ENCODE data around the gene CYP46A1. TPM values are rescaled to one million over a fixed set of nuclear protein-coding genes. Genes with fewer than 3 reads are reported as not detected.

Gene CYP46A1
- total and polyA plus RNA-seq, 4 donors = 0.33 to 2.5 (median 1.4) TPM

DNA sequence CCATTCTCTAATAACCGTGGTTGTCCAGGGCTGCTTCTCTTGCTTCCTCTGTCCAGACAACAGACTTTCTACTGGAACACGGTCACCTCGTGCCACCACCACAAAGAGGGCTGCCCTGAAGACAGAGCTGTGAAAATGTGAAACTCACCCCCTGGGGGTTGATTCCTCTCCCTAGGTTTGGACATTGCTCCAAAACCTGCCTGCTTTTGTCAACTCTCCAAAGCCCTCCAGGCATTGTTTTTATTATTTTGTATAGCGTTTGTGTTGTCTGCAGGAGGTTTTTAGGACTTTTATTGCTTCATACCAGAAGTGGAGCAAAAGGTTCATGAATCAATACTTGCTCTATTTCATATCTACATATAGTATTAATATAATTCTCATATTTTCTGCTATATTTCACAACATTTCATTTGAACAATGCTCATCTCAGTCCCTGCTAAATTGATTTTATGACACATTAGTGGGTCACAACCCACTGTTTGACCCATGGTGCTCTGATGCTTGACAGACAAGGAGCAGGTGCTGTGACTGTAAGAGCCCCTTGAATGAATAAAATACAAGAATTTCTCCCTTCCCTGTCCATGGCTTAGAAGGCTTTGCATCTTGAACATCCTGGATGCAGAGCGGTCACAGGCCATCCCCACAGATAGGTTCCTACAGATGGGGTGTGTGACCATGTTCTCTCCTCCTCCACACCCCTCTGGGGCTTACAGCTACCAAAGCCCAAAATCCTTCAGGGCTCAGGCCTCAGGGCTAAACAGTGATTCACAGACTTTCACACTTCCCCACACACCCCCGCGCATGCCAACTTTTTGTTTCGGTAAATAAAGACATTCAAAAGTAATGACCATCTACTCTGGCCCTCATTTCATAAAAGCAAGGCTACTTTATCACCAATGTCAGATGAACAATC, 88.5 kb downstream of the CYP46A1 start:
- Histone ChIP-seq H3K4me1 (ENCODE audit: control insufficient read depth in 5 of 5, insufficient read depth in 5 of 5, low read length in 5 of 5) (no peaks in the 10 kb centered on the region), H3K27ac (ENCODE audit: low read depth in 1 of 2, low read length in 1 of 2) (no peak overlapping the region), H3K27me3 (ENCODE audit: control insufficient read depth in 3 of 3, insufficient read depth in 3 of 3, low read length in 2 of 3) (peaks cover 0 to 2% (median 0%) of the 10 kb centered on the region in 3 donors), H3K9me3 (ENCODE audit: control insufficient read depth in 4 of 4, insufficient read depth in 3 of 4, low read length in 3 of 4) (no peaks in the 10 kb centered on the region), H3K4me3 (no peak overlapping the region), H3K9ac (ENCODE audit: insufficient read depth in 1 of 2, low read length in 2 of 2) (no peak overlapping the region), H3K36me3 (ENCODE audit: control insufficient read depth in 4 of 4, insufficient read depth in 4 of 4, low read length in 4 of 4) (no peaks in the 10 kb centered on the region)
- no peak for TF ChIP-seq CTCF (IDR thresholded peaks at IDR 0.05; ENCODE audit: control extremely low read depth, extremely low read depth)
- DNase-seq = no peak
- WGBS, 2 donors = 82 to 89% methylated on average over 8 of the region's 8 CpGs
- no peak for ATAC-seq (ENCODE audit: insufficient read depth, low FRiP score)

DNA sequence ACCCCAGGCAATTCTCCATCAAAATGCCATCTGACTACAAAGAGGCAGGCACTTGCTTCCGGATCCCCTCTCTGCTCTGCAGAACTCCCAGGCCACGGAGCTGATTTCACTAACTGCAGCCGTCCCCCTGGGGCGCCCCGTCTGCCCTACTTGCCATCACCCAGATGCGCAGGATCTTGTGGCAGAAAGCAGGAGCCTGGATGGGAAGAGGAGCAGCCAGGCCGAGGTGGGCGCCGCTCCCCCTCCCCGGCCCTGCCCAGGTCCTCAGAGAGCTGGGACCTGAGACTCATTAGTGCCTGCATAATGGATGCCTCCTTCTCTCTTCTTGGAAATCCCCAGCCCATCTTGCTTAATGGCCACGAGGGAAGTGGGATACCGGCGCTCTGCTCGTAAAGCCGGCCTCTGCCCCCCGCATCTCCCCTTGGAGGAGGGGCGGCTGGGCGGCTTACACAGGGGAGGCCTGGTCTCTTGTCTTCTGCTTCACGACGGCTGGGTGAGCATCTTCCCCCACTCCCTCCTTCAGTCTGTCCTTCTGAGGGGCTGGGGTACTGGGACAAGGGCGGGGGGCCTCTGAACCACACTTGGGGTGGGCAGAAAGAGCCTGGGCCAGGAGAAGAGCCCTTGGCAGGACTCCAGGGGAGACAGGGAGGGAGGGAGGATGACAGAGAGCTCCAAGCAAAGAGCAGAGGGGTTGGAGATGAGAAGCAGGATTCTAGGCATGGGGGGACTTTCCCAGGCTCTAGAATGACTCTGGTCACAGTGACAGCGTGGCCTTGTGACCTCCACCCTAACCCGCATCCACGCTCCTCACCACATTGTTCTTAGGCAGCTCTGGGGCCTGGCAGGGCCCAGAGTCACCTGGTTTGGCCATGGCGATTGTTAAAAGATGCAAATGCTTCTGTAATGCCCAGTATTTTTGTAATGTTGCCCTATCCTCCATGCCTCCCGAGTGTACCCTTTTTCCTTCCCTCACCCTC, 89.7 kb downstream of the CYP46A1 start:
- peaks cover 0 to 2% (median 0%) of the 10 kb centered on the region in 3 donors for H3K27me3 ChIP-seq (ENCODE audit: control insufficient read depth in 3 of 3, insufficient read depth in 3 of 3, low read length in 2 of 3)
- DNase-seq (no peak), ATAC-seq (ENCODE audit: insufficient read depth, low FRiP score) (no peak)
- H3K4me3 ChIP-seq = no peak overlapping the region
- peaks cover 0 to 6% (median 0%) of the 10 kb centered on the region in 4 donors for H3K9me3 ChIP-seq (ENCODE audit: control insufficient read depth in 4 of 4, insufficient read depth in 3 of 4, low read length in 3 of 4)
- no peaks in the 10 kb centered on the region for H3K4me1 ChIP-seq (ENCODE audit: control insufficient read depth in 5 of 5, insufficient read depth in 5 of 5, low read length in 5 of 5)
- H3K27ac ChIP-seq (ENCODE audit: low read depth in 1 of 2, low read length in 1 of 2) = no peak overlapping the region
- WGBS, 2 donors = 86 to 89% methylated on average over 26 of the region's 26 CpGs
- TF ChIP-seq CTCF (IDR thresholded peaks at IDR 0.05; ENCODE audit: control extremely low read depth, extremely low read depth) = no peak
- H3K36me3 ChIP-seq (ENCODE audit: control insufficient read depth in 4 of 4, insufficient read depth in 4 of 4, low read length in 4 of 4) = no peaks in the 10 kb centered on the region
- no peak overlapping the region for H3K9ac ChIP-seq (ENCODE audit: insufficient read depth in 1 of 2, low read length in 2 of 2)

DNA sequence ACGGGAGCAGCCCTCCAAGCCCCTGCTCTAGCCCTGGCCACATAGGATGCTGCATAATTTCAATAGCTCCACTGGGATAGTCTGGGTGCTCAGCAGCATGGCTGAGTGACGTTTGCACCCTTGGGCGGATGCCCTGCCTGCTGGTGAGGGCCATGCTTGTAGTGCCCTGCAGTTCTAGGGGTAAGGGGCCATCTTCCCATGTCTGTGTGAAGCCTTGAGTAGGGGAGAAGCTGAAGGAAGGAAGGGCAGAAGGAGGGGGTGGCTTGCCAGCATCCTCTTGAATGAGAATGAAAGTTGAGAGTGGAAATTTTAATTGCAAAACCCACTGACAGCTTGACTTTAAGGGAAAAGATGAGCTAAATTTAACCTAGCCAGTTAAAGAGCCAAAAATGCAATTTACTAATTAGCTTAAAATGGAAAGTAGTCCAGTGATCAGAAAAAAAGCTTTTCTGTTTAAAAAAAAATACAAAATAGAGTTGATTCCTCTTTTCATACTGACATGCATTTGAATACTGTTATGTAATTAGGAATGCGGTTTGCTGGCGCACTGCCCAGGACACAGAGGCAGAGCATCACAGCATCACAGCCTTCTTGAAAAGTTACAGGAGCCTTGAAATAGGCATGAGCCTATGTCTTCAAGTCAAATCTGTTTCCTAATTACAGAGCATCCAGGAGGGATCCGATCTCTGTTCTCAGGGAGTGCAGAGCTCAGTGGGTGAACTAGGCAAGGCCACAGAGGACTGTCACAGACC, 90.6 kb downstream of the CYP46A1 start:
- ATAC-seq (ENCODE audit: insufficient read depth, low FRiP score) (no peak), DNase-seq (peak; percentile 73 to 79 (median 79))
- Histone ChIP-seq H3K36me3 (ENCODE audit: control insufficient read depth in 4 of 4, insufficient read depth in 4 of 4, low read length in 4 of 4) (no peaks in the 10 kb centered on the region), H3K4me1 (ENCODE audit: control insufficient read depth in 5 of 5, insufficient read depth in 5 of 5, low read length in 5 of 5) (no peaks in the 10 kb centered on the region), H3K9ac (ENCODE audit: insufficient read depth in 1 of 2, low read length in 2 of 2) (no peak overlapping the region), H3K4me3 (no peak overlapping the region), H3K27ac (ENCODE audit: low read depth in 1 of 2, low read length in 1 of 2) (no peak overlapping the region), H3K27me3 (ENCODE audit: control insufficient read depth in 3 of 3, insufficient read depth in 3 of 3, low read length in 2 of 3) (peaks cover 0 to 2% (median 0%) of the 10 kb centered on the region in 3 donors), H3K9me3 (ENCODE audit: control insufficient read depth in 4 of 4, insufficient read depth in 3 of 4, low read length in 3 of 4) (peaks cover 0 to 9% (median 0%) of the 10 kb centered on the region in 4 donors)
- no peak for TF ChIP-seq CTCF (IDR thresholded peaks at IDR 0.05; ENCODE audit: control extremely low read depth, extremely low read depth)
- 62 to 64% methylated on average over 6 of the region's 6 CpGs for WGBS, 2 donors

Data from lung (tissue), 12 donors.